Hematopoietic multipotent progenitor cell treated with erythropoietin and hydrocortisone succinate and interleukin-3 and kit ligand, for 17 days (in vitro differentiated cells): ENCODE measurements around the gene USP13.

Experiments
- DNase-seq: peaks from one replicate; pipeline ENCODE4 v3.0.0-alpha.2; 2015; ENCODE audit warnings: low spot score

USP13 gene

DNA sequence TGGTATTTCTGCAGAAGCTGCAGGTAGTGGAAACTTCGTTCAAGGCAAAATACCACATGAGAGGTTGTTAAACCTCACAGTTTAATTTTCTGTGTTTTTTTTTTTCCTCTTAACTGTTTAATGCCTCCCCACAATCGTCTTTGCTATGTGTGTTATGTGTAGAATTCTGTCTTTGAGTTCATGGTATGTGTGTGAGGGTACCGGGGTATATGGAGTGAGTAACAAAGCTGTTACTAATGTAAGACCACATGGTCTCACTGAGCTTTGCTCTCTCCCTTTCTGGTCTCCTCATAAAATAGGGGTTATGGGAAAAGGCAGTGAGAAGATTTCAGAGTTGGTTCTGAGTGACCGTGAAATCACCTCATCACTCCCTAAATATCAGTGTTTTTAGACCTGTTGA, 143.6 kb downstream of the USP13 start:
- DNase-seq = no peak

GRCh38 chr3:179797192-179797591, 144.4 kb downstream of the USP13 start:
- DNase-seq = no peak

DNA sequence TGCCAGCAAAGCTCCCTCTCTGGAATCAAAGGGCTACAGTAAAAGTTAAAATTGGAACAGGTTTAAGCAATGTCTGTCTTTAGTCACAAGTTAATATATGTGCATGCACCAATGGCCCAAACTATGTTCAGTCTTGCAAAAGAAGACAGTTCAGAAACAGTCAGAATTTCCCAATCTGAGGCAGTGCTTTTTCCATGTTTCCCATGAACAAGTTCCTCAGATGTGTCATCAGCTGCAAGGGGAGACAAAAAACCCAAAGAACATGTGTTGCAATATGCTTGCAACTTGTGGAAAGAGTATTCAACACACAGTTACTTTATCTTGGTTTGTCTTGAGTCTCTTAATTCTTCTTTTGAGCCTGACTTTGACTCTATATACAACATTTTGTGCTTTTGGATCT, 148.4 kb downstream of the USP13 start:
- DNase-seq = no peak

DNA sequence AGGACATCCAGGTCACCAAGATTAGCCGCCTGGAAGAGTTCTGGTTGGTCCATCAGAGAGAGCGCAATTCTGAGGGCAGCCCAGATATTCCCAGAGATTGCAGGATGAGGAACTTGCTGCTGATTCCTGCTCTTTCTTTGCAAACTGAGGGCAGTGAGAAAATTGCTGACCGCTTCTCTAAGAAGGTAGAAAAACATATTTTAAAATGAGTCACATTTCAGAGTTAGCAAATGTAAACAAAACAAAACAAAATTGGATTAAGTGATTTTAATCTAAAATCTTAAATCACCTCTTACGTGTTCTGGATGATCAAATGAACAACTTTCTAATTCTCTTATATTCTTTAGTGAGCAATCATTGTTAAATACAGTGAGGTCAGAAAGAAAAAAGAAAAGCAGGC, 149.0 kb downstream of the USP13 start:
- DNase-seq = no peak

- DNase-seq = no peak
These were observed 153.3 kb downstream of the USP13 start for GRCh38 chr3:179806177-179806576.

DNA sequence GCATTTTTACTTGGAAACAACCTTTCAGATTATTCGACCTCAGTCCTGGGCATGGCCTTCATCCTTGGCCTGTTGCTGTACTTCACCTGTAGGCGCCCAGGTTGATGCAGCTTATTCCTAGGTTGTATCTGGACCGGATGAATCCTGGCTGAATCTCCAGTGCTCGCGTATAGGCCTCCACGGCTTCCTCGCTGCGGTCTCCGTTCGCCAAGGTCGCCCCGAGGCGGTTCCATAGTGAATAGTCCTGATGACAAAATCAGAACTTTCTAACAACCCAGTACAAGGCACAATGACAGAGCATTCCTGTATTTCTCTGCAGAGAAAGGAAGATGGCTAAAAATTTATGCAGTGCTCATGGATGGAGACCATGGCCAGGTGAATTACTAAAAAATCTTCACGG, 154.7 kb downstream of the USP13 start:
- DNase-seq = no peak

DNA sequence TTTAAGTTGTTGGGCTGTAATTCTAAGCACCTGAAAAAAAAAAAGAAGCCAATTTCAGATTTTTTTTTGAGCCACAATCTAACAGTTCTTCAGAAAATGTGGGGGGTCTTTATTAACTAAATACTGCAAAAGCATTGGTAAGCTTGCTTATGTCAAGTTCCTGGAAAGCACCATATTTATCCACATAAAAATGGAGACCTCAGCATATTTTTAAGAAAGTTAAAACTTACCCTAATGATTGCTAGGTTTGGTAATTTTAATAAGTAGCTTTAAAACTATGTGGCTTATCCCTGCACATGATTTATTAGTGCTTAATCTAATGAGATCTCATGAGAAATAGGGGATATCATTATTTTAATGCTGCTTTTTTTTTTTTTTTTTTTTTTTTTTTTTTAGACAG, 156.8 kb downstream of the USP13 start:
- DNase-seq = no peak

- DNase-seq = no peak
These were observed 158.7 kb downstream of the USP13 start for GRCh38 chr3:179811321-179812095.

DNA sequence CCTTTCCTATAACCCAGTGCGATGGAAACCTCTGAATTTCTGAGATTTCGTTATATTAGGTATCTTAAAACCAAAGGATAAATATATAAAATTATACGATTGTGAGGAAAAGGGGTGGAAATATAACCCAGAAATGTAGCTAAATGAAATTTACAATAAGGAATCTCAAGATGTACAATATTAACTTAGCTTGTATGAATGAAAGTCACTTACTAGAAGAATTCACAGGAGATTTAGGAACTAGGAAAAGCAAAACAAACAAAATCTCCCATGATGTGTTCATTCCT, 159.2 kb downstream of the USP13 start:
- DNase-seq = no peak

DNA sequence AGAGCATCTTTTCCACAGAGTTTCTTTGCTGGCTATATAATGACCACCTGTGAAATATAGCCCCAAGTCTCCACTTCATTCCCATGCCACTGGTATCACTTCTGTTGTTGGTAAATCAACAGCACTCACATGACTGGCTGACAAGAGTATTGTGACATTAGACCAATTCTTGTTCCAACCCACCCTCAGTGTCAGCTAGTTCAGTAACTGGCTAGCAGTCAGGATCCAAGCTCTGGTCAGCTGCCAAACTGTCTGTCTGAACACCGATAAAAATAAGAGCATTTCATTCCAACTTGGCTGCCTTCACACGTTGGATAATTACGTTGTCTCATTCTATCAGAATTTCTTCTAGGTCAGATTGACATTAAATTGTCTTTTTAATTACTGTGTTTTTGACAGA, 166.5 kb downstream of the USP13 start:
- DNase-seq = no peak

- DNase-seq = no peak
These were observed 169.5 kb downstream of the USP13 start for GRCh38 chr3:179822296-179822695.

DNA sequence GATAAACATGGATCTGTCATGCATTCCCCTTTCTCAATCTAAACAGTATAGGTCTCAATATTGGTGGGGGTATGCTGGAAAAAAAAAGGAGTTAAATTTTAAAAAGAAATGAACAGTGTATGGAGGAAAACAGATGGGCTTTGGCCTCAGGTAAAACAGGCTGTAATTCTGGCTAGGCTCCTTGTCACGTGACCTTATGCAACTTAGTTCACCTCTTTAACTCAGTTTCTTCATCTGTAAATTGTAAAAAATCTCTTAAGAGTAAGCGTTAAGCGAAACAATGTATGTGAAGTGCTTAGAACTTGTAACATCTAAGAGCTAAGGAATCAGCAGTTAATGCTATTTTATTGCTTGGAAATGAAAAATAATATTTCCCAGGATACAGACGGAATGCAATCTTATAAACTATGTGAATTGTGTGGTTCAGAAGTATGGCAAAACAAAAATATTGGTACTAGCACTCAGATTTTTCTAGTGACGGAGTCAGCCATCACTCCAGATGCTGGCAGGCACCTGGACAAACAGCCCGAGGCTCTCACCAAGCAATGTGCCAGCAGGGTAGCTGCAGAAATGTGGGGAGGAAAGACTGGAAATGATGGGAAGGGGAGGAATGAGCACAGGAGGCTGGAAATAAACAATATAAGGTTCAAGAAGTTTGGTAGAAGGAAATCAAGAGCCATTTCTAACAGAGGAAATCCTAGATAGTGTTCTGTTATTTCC, 172.8 kb downstream of the USP13 start:
- DNase-seq = no peak

DNA sequence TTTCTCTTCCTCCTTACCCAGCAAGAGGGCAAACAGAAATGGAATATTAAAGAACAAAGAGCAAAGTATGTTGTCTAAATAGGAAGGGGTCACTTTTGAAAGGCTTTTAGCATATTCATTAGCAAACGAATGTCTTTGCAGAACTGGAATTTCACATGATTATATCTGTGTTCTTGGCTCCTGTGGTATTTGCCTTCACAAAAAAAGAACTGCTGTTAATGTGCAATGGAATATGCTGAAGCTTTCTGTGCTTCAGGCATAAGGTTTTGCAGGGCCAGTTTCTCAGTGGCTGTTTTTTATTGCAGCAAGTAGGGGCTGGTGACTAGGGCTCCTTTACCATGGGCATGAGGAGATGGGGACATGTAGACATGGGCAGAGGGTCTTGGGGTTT, 173.4 kb downstream of the USP13 start:
- DNase-seq = no peak

- no peak for DNase-seq
These were observed 175.9 kb downstream of the USP13 start for GRCh38 chr3:179828738-179829137.

DNA sequence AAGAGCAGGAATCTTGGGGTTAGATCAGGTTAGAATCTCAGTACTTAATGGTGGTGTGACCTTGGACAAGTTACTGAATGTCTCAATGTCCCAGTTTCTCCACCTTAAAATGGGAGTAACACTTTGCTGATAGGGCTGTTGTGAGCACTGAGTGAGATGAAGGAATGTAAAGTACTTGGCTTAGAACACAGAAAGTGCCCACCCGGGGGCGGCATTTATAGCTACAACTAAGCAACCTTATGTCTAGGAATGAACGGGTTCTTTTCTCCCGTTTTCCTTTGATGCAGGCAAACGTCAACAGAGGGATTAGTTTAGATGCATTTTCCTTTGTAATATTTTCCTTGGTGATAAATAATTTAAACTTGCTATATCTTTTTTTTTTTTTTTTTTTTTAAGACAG, 176.6 kb downstream of the USP13 start:
- no peak for DNase-seq

DNA sequence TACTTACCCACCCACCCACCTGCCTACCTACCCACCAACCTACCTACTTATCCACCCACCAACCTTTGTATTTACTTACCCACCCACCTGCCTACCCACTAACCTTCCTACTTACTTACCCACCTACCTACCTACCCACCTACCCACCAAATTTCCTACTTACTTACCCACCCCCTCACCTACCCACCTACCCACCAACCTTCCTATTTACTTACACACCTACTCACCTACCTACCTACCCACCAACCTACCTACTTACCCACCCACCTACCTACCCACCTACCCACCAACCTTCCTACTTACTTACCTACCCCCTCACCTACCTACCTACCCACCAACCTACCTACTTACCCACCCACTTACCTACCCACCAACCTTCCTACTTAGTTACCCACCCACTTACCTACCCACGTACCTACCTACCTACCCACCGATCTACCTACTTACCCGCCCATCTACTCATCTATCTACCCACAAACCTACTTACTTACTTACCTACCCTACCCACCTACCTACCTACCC, 179.6 kb downstream of the USP13 start:
- no peak for DNase-seq

- no peak for DNase-seq
These were observed 180.5 kb downstream of the USP13 start for GRCh38 chr3:179833294-179833693.

GRCh38 chr3:179837374-179837773, 184.5 kb downstream of the USP13 start:
- no peak for DNase-seq
